ENCODE results near the gene CACNA2D2.

CACNA2D2 gene

GRCh38 chr3:50314816-50315215 is 188.6 kb downstream of the CACNA2D2 start:
- no peak for TF ChIP-seq CTCF (conservative IDR thresholded peaks at IDR 0.05; ENCODE audit: low read length)
- no peak overlapping the region for H3K4me3 ChIP-seq (ENCODE audit: low read length)
- DNase-seq (ENCODE audit: low read depth) = no peak

GRCh38 chr3:50314342-50314741 is 189.1 kb downstream of the CACNA2D2 start:
- DNase-seq (ENCODE audit: low read depth) = no peak
- TF ChIP-seq CTCF (conservative IDR thresholded peaks at IDR 0.05; ENCODE audit: low read length) = no peak
- no peak overlapping the region for H3K4me3 ChIP-seq (ENCODE audit: low read length)

All from AG10803 (cell line).